Right lobe of liver (tissue), 4 donors: ENCODE measurements around the gene SPSB2.
"Not testable (repeated sequence)": the region's sequence is repeated elsewhere in the genome, so short reads cannot be mapped to it uniquely, and the experiment has no call there.

Experiments used
- CTCF ChIP-seq, 4 donors: fragments of 200-600 bp in 3 of 4; fragments of 450-650 bp in 1 of 4; IDR thresholded peaks; one replicate each; pipeline versions ENCODE4 v1.5.1 to v1.8.0; 2016 to 2022; ENCODE audit warnings: antibody characterized with exemption in 4 of 4, mild to moderate bottlenecking in 2 of 4
- POLR2A ChIP-seq: fragments of 450-650 bp; IDR thresholded peaks from one replicate; pipeline ENCODE4 v1.6.1; 2017; ENCODE audit warnings: antibody characterized with exemption, mild to moderate bottlenecking
- donor health status: DM: no; HTN: no; CAD: no.
- donor health status: DM: no; HTN: no; CAD: no.
- donor health status: DM: no; HTN: yes; CAD: no.

DNA sequence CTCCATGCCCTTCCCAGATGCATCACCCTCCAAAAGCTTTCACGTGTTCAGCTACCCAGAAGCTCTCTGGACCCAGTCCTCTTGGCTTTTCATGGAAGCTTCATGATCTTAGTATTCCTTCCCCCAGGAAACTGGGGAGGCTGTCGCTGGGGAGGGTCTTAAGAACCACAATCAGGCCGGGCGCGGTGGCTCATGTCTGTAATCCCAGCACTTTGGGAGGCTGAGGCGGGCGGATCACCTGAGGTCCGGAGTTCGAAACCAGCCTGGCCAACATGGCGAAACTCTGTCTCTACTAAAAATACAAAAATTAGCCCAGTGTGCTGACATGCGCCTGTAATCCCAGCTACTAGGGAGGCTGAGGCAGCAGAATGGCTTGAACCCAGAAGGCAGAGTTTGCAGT is 35.0 kb upstream of the SPSB2 start:
- not testable (repeated sequence) for TF ChIP-seq CTCF (IDR thresholded peaks at IDR 0.05); POLR2A
